SU-DHL-6 (cell line): ENCODE data around the gene WFIKKN1.

Experiments used
- H2AFZ ChIP-seq: fragments of 200-600 bp; sonication (generic); 2 replicates; pipeline ENCODE4 v1.6.1; 2014; ENCODE audit warnings: low read depth, mild to moderate bottlenecking, moderate library complexity, mixed read lengths, antibody characterized with exemption, low read length; ENCODE audit not compliant: severe bottlenecking
- H3F3A ChIP-seq: fragments of 200-600 bp; shearing (Covaris generic); 2 replicates; pipeline ENCODE4 v1.6.0; 2016; ENCODE audit warnings: antibody characterized with exemption, mild to moderate bottlenecking; ENCODE audit not compliant: insufficient read depth
- H3K27ac ChIP-seq: fragments of 200-600 bp; sonication (generic); 2 replicates; pipeline ENCODE4 v1.5.1; 2016; ENCODE audit warnings: low read depth, mild to moderate bottlenecking, low read length, moderate library complexity, mixed read lengths
- H3K27me3 ChIP-seq: fragments of 200-600 bp; sonication (generic), shearing (Covaris generic); 2 replicates; pipeline ENCODE4 v1.6.0; 2014; ENCODE audit warnings: mild to moderate bottlenecking, low read length
- H3K36me3 ChIP-seq: fragments of 200-600 bp; sonication (generic); 2 replicates; pipeline ENCODE4 v1.6.1; 2014; ENCODE audit warnings: mild to moderate bottlenecking, low read length, mixed read lengths
- H3K4me2 ChIP-seq: fragments of 300-600, 200-600 bp; shearing (Covaris generic), sonication (generic); 2 replicates; pipeline ENCODE4 v1.6.0; 2014; ENCODE audit warnings: low read length, low read depth, mild to moderate bottlenecking; ENCODE audit not compliant: poor library complexity, severe bottlenecking
- H3K4me3 ChIP-seq: fragments of 200-600 bp; sonication (generic); 2 replicates; pipeline ENCODE4 v1.5.1; 2014; ENCODE audit warnings: antibody characterized with exemption, low read length, mild to moderate bottlenecking, mixed read lengths; ENCODE audit not compliant: insufficient read depth, poor library complexity, severe bottlenecking
- H3K79me2 ChIP-seq: fragments of 200-600 bp; sonication (generic); 2 replicates; pipeline ENCODE4 v1.6.1; 2014; ENCODE audit warnings: mild to moderate bottlenecking, low read length, moderate library complexity; ENCODE audit not compliant: insufficient read depth
- H3K9ac ChIP-seq: fragments of 200-600 bp; sonication (generic); 2 replicates; pipeline ENCODE4 v1.7.0; 2014; ENCODE audit warnings: mild to moderate bottlenecking, low read length
- H3K9me2 ChIP-seq: fragments of 200-600 bp; sonication (generic); replicated peaks from 2 replicates; pipeline ENCODE4 v1.6.1; 2014; ENCODE audit warnings: low read length; ENCODE audit not compliant: insufficient read depth
- H3K9me3 ChIP-seq: fragments of 200-600 bp; sonication (generic); 2 replicates; pipeline ENCODE4 v1.6.1; 2014; ENCODE audit warnings: low read length, mixed read lengths; ENCODE audit not compliant: insufficient read depth
- H4K20me1 ChIP-seq: fragments of 200-600 bp; sonication (generic); 2 replicates; pipeline ENCODE4 v1.6.1; 2014; ENCODE audit warnings: low read depth, mild to moderate bottlenecking, antibody characterized with exemption, low read length, moderate library complexity, mixed read lengths
- CTCF ChIP-seq: fragments of 200-600 bp; sonication (generic); IDR thresholded peaks from one replicate; pipeline ENCODE4 v1.5.1; 2017; ENCODE audit warnings: antibody characterized with exemption, mild to moderate bottlenecking, low read length, moderate library complexity; ENCODE audit not compliant: insufficient read depth, poor library complexity, severe bottlenecking
- EZH2phosphoT487 ChIP-seq: fragments of 200-600 bp; sonication (generic), shearing (Covaris generic); conservative IDR thresholded peaks from 2 replicates; pipeline ENCODE4 v1.6.1; 2018; ENCODE audit warnings: mild to moderate bottlenecking, antibody characterized with exemption, low read length, moderate library complexity, mixed read lengths

The WFIKKN1 gene

GRCh38 chr16:672851-673250 lies 42.1 kb downstream of the WFIKKN1 start:
- H3K9me2 ChIP-seq = no peaks in the 10 kb centered on the region
- no peaks in the 10 kb centered on the region for H4K20me1 ChIP-seq
- H3K27me3 ChIP-seq = no peaks in the 10 kb centered on the region
- no peaks in the 10 kb centered on the region for H3K36me3 ChIP-seq
- H3K9me3 ChIP-seq = no peaks in the 10 kb centered on the region
- no peak overlapping the region for H2AFZ ChIP-seq
- no peak overlapping the region for H3K4me3 ChIP-seq
- TF ChIP-seq EZH2phosphoT487 (no peak), CTCF (no peak)
- no peak overlapping the region for H3K4me2 ChIP-seq
- H3F3A ChIP-seq = no peaks in the 10 kb centered on the region
- no peak overlapping the region for H3K9ac ChIP-seq
- H3K27ac ChIP-seq = no peak overlapping the region
- peaks cover 8% of the 10 kb centered on the region; the same call in 1 of the 2 replicates for H3K79me2 ChIP-seq

GRCh38 chr16:673399-673991 lies 42.7 kb downstream of the WFIKKN1 start:
- H3K9ac ChIP-seq = no peak overlapping the region
- TF ChIP-seq EZH2phosphoT487 = no peak
- H3K27ac ChIP-seq = no peak overlapping the region
- H3K9me2 ChIP-seq = no peaks in the 10 kb centered on the region
- no peaks in the 10 kb centered on the region for H3K9me3 ChIP-seq
- H3K79me2 ChIP-seq = peaks cover 3% of the 10 kb centered on the region; the same call in 1 of the 2 replicates
- H3F3A ChIP-seq = no peaks in the 10 kb centered on the region
- no peak overlapping the region for H3K4me3 ChIP-seq
- H4K20me1 ChIP-seq = no peaks in the 10 kb centered on the region
- H3K27me3 ChIP-seq = no peaks in the 10 kb centered on the region
- H3K4me2 ChIP-seq = no peak overlapping the region
- no peaks in the 10 kb centered on the region for H3K36me3 ChIP-seq
- no peak overlapping the region for H2AFZ ChIP-seq

- H3K79me2 ChIP-seq = no peaks in the 10 kb centered on the region
- H3K9ac ChIP-seq = no peak overlapping the region
- no peaks in the 10 kb centered on the region for H3K36me3 ChIP-seq
- H2AFZ ChIP-seq = no peak overlapping the region
- no peaks in the 10 kb centered on the region for H3K27me3 ChIP-seq
- H4K20me1 ChIP-seq = no peaks in the 10 kb centered on the region
- no peaks in the 10 kb centered on the region for H3K9me3 ChIP-seq
- TF ChIP-seq CTCF = no peak
- no peak for TF ChIP-seq EZH2phosphoT487
- peaks cover 6% of the 10 kb centered on the region; the same call in 1 of the 2 replicates for H3F3A ChIP-seq
- H3K27ac ChIP-seq = no peak overlapping the region
- no peak overlapping the region for H3K4me2 ChIP-seq
- no peaks in the 10 kb centered on the region for H3K9me2 ChIP-seq
- H3K4me3 ChIP-seq = no peak overlapping the region
These were observed 43.6 kb downstream of the WFIKKN1 start for GRCh38 chr16:674214-674881.
